ENCODE data around the gene DDX42. TPM values are rescaled to one million over a fixed set of nuclear protein-coding genes. Genes with fewer than 3 reads are reported as not detected.

DDX42 gene
- total and polyA plus RNA-seq, 12 donors, result 45.0 to 109 (median 85.2) TPM

DNA sequence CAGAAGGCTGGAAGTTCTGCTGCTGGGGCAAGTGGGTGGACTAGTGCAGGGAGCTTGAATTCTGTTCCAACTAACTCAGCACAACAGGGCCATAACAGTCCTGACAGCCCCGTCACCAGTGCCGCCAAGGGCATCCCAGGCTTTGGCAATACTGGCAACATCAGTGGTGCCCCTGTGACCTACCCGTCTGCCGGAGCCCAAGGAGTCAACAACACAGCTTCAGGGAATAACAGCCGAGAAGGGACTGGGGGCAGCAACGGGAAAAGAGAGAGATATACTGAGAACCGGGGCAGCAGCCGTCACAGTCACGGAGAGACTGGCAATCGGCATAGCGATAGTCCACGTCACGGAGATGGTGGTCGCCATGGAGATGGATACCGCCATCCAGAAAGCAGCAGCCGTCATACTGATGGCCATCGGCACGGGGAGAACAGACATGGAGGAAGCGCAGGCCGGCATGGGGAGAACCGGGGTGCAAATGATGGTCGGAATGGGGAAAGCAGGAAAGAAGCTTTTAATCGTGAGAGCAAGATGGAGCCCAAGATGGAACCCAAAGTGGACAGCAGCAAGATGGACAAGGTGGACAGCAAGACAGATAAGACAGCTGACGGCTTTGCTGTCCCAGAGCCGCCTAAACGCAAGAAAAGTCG is 43.9 kb downstream of the DDX42 start:
- WGBS, 4 donors, result 95 to 97% (median 96%) methylated on average over 25 to 27 of the region's 27 CpGs
- H3K27ac ChIP-seq, result no peak overlapping the region
- no peak overlapping the region for H3K4me3 ChIP-seq
- intact Hi-C loops (cut with DNase I), result no loop called here
- TF ChIP-seq, protein P1, sequence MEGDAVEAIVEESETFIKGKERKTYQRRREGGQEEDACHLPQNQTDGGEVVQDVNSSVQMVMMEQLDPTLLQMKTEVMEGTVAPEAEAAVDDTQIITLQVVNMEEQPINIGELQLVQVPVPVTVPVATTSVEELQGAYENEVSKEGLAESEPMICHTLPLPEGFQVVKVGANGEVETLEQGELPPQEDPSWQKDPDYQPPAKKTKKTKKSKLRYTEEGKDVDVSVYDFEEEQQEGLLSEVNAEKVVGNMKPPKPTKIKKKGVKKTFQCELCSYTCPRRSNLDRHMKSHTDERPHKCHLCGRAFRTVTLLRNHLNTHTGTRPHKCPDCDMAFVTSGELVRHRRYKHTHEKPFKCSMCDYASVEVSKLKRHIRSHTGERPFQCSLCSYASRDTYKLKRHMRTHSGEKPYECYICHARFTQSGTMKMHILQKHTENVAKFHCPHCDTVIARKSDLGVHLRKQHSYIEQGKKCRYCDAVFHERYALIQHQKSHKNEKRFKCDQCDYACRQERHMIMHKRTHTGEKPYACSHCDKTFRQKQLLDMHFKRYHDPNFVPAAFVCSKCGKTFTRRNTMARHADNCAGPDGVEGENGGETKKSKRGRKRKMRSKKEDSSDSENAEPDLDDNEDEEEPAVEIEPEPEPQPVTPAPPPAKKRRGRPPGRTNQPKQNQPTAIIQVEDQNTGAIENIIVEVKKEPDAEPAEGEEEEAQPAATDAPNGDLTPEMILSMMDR (IDR thresholded peaks at IDR 0.05), result no peak
- no peak for TF ChIP-seq POLR2A (IDR thresholded peaks at IDR 0.05)
- no peaks in the 10 kb centered on the region for H3K4me1 ChIP-seq (replicated peaks in 1 of 2)
- no peak for DNase-seq
- peaks cover 0 to 98% of the 10 kb centered on the region in 2 donors for H3K36me3 ChIP-seq (replicated peaks in 1 of 2)
- no peaks in the 10 kb centered on the region for H3K27me3 ChIP-seq
- no peaks in the 10 kb centered on the region for H3K9me3 ChIP-seq (replicated peaks in 1 of 3)

DNA sequence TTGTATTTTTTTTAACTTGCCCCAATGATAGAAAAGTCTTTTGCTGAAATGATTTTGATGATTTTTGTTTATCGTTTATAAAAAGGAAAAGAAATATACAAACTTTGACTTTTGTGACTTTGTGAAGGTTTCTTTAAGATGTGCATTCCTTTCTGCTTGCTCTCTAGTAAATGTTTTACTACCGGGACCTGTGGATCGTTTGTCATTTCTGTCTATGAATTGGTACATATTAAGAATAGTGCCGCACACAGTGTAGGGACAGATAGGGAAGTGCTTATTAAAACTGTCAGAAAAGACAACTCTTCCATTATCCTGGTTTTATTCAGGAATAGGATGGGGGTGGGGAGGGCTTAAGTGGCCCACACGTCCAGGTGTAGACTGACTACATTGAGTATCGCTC is 45.2 kb downstream of the DDX42 start:
- intact Hi-C loops (cut with DNase I), result no loop called here
- 74 to 78% (median 75%) methylated on average over 6 of the region's 6 CpGs for WGBS, 4 donors
- Histone ChIP-seq H3K4me1 (replicated peaks in 1 of 2) (no peaks in the 10 kb centered on the region), H3K36me3 (replicated peaks in 1 of 2) (peaks cover 0 to 98% of the 10 kb centered on the region in 2 donors), H3K27me3 (no peaks in the 10 kb centered on the region), H3K9me3 (replicated peaks in 1 of 3) (no peaks in the 10 kb centered on the region), H3K4me3 (no peak overlapping the region), H3K27ac (peak overlapping the region in 1 of 5 donors; percentile 25)
- no peak for TF ChIP-seq POLR2A (IDR thresholded peaks at IDR 0.05)
- TF ChIP-seq, protein P1 (IDR thresholded peaks at IDR 0.05), result no peak
- no peak for DNase-seq

DNA sequence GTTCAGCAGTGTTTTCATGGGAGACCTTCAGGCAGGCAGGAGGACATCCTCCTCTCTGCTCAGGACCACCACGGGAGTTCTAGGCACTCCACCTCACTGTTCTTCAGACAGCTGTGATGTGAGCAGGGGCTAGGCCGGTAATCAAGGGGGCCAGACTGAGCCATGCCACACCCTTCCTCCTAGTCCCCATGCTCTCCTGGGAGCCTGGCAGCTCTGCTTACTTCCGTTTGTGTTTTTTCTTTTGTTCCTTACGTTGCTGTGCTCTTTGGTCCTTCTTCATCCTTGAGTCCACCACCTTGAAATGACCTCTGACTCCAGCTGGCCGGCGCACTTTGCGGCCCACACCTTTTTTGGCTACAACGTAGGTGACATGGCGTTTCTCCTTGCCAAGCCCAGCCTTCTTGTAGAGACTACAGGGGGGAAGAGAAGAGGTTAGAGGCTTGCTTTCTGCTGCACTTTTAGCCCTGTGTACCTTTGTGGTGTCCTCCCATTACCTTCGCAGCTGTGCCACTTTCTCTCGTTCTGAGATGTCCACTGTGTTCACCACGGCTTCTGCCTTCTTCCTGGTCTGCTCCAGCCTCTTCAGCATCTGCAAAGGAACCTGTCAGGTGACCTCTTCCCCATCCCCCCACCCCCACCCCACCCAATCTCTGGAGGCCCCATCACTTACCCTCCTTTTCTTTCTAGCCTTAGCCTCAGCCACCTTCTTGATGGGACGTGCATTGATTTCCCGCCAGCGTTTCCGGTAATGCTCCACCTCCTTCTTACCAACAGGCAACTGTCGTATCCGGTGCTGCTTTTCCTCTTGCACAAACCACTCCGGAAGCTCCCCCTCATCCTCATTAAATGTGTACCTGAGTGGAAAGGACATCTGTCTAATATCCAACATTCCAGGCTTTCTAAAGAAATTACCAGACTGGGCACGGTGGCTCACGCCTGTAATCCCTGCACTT is 45.9 kb downstream of the DDX42 start:
- DNase-seq, result no peak
- no peak for TF ChIP-seq POLR2A (IDR thresholded peaks at IDR 0.05)
- TF ChIP-seq, protein P1 (IDR thresholded peaks at IDR 0.05), result no peak

DNA sequence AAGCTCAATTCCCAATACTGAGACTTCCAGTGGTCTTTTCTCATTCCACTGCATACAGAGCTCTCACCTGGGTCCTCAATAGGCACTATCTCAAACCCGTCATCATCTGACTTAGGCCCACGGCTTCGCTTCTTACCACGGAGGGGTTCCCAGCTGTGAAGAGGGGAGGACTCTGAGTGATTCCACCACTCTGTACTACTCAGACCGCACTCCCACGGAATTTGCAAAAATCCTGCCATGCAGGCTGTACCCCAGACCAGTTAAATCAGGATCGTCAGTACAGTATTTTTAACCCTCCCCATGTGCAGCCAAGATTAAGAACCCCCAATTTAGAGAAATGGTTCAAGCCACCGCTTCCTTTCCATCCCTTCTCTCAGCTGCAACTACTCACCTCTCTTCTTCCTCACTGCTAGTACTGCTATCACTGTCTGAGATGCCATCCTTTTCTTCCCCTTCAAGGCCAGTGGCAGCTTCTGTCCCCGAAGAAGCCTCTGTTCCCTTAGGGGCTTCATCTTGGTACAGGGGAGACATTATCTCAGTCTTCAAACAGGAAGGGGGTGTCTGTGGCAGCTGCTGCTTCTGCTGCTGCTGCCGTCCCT is 47.1 kb downstream of the DDX42 start:
- no peak overlapping the region for H3K27ac ChIP-seq
- DNase-seq, result no peak
- 85 to 92% (median 90%) methylated on average over 10 of the region's 10 CpGs for WGBS, 4 donors
- no peaks in the 10 kb centered on the region for H3K27me3 ChIP-seq
- intact Hi-C loops (cut with DNase I), result no loop called here
- no peak overlapping the region for H3K4me3 ChIP-seq
- peaks cover 0 to 98% of the 10 kb centered on the region in 2 donors for H3K36me3 ChIP-seq (replicated peaks in 1 of 2)
- H3K4me1 ChIP-seq (replicated peaks in 1 of 2), result peaks cover 0 to 5% of the 10 kb centered on the region in 2 donors
- no peaks in the 10 kb centered on the region for H3K9me3 ChIP-seq (replicated peaks in 1 of 3)
- TF ChIP-seq, protein P1 (IDR thresholded peaks at IDR 0.05), result no peak
- no peak for TF ChIP-seq POLR2A (IDR thresholded peaks at IDR 0.05)

More for the DNA sequence above, 45.9 kb downstream of the DDX42 start:
- Histone ChIP-seq H3K27me3 (no peaks in the 10 kb centered on the region), H3K4me3 (no peak overlapping the region), H3K9me3 (replicated peaks in 1 of 3) (no peaks in the 10 kb centered on the region), H3K36me3 (replicated peaks in 1 of 2) (peaks cover 0 to 100% of the 10 kb centered on the region in 2 donors), H3K27ac (peak overlapping the region in 1 of 5 donors; percentile 38), H3K4me1 (replicated peaks in 1 of 2) (no peaks in the 10 kb centered on the region)
- WGBS, 4 donors, result 71 to 80% (median 78%) methylated on average over 21 of the region's 21 CpGs
- intact Hi-C loops (cut with DNase I), result no loop called here
